Neural cell (in vitro differentiated cells): ENCODE data around the gene FUT1. TPM values are rescaled to one million over a fixed set of nuclear protein-coding genes. Genes with fewer than 3 reads are reported as not detected.

ENCODE experiments used
- H2AFZ ChIP-seq: fragments of 200-600, 300-800 bp; sonication (generic), shearing (Covaris generic); 2 replicates; pipeline ENCODE4 v1.6.0; 2014; ENCODE audit warnings: low read depth, mild to moderate bottlenecking, antibody characterized with exemption, low read length, moderate library complexity
- H3F3A ChIP-seq: fragments of 200-600 bp; shearing (Covaris generic); 2 replicates; pipeline ENCODE4 v1.6.1; 2016; ENCODE audit warnings: mild to moderate bottlenecking, moderate library complexity, mixed read lengths, antibody characterized with exemption, low read length; ENCODE audit not compliant: insufficient read depth, poor library complexity, severe bottlenecking
- H3K27ac ChIP-seq: fragments of 200-600, 300-800 bp; sonication (generic), shearing (Covaris generic); 2 replicates; pipeline ENCODE4 v1.5.1; 2014; ENCODE audit warnings: mild to moderate bottlenecking, low read length, moderate library complexity
- H3K27me3 ChIP-seq: fragments of 300-800, 200-600 bp; sonication (generic), shearing (Covaris generic); 2 replicates; pipeline ENCODE4 v1.6.0; 2014; ENCODE audit warnings: mild to moderate bottlenecking, low read depth, low read length, moderate library complexity; ENCODE audit not compliant: insufficient read depth
- H3K36me3 ChIP-seq: fragments of 300-800, 200-600 bp; sonication (generic), shearing (Covaris generic); 2 replicates; pipeline ENCODE4 v1.5.1; 2014; ENCODE audit warnings: mild to moderate bottlenecking, antibody characterized with exemption, low read length, moderate library complexity; ENCODE audit not compliant: insufficient read depth
- H3K4me2 ChIP-seq: fragments of 300-800, 200-600 bp; sonication (generic), shearing (Covaris generic); 2 replicates; pipeline ENCODE4 v1.6.0; 2014; ENCODE audit warnings: mild to moderate bottlenecking, low read length
- H3K4me3 ChIP-seq: fragments of 300-800, 200-600 bp; sonication (generic), shearing (Covaris generic); 2 replicates; pipeline ENCODE4 v1.5.1; 2014; ENCODE audit warnings: mild to moderate bottlenecking, low read length, moderate library complexity
- H3K79me2 ChIP-seq: fragments of 200-600 bp; shearing (Covaris generic); replicated peaks from 2 replicates; pipeline ENCODE4 v1.6.0; 2014; ENCODE audit warnings: mild to moderate bottlenecking, low read length, moderate library complexity; ENCODE audit not compliant: insufficient read depth
- H3K9ac ChIP-seq: fragments of 300-800, 200-600 bp; sonication (generic), shearing (Covaris generic); 2 replicates; pipeline ENCODE4 v1.6.1; 2016; ENCODE audit warnings: mild to moderate bottlenecking, low read length, mixed read lengths
- H3K9me2 ChIP-seq: fragments of 200-600 bp; shearing (Covaris generic); 2 replicates; pipeline ENCODE4 v1.6.1; 2016; ENCODE audit warnings: mild to moderate bottlenecking, low read length, mixed read lengths; ENCODE audit not compliant: insufficient read depth
- H3K9me3 ChIP-seq: fragments of 200-600, 300-800 bp; sonication (generic), shearing (Covaris generic); 2 replicates; pipeline ENCODE4 v1.6.1; 2016; ENCODE audit warnings: mild to moderate bottlenecking, mixed run types, low read length, moderate library complexity, mixed read lengths
- H4K20me1 ChIP-seq: fragments of 200-600 bp; shearing (Covaris generic); 2 replicates; pipeline ENCODE4 v1.6.1; 2016; ENCODE audit warnings: mild to moderate bottlenecking, mixed run types; ENCODE audit not compliant: insufficient read depth
- CTCF ChIP-seq: fragments of 450-650 bp; IDR thresholded peaks from 2 replicates; pipeline ENCODE4 v1.5.1; 2014; ENCODE audit warnings: antibody characterized with exemption, mild to moderate bottlenecking, moderate library complexity; ENCODE audit not compliant: poor library complexity, severe bottlenecking
- EP300 ChIP-seq: fragments of 450-650 bp; conservative IDR thresholded peaks from 2 replicates; pipeline ENCODE4 v1.6.1; 2014; ENCODE audit warnings: antibody characterized with exemption, mild to moderate bottlenecking, moderate library complexity; ENCODE audit not compliant: poor library complexity, severe bottlenecking
- EZH2 ChIP-seq: fragments of 200-600, 300-800 bp; shearing (Covaris generic), sonication (generic); IDR thresholded peaks from 2 replicates; pipeline ENCODE4 v1.6.1; 2014; ENCODE audit warnings: antibody characterized with exemption, low read length, borderline replicate concordance, mild to moderate bottlenecking; ENCODE audit not compliant: insufficient read depth, poor library complexity, severe bottlenecking
- MXI1 ChIP-seq: fragments of 450-650 bp; conservative IDR thresholded peaks from 2 replicates; pipeline ENCODE4 v1.6.1; 2014; ENCODE audit warnings: antibody characterized with exemption, mild to moderate bottlenecking; ENCODE audit not compliant: poor library complexity, severe bottlenecking
- POLR2AphosphoS5 ChIP-seq: IDR thresholded peaks from 2 replicates; pipeline ENCODE4 v1.6.1; 2012
- RAD21 ChIP-seq: fragments of 450-650 bp; conservative IDR thresholded peaks from 2 replicates; pipeline ENCODE4 v1.6.1; 2014; ENCODE audit warnings: antibody characterized with exemption, mild to moderate bottlenecking, moderate library complexity
- REST ChIP-seq: IDR thresholded peaks from 2 replicates; pipeline ENCODE4 v1.6.1; 2012; ENCODE audit warnings: borderline replicate concordance
- SMC3 ChIP-seq: fragments of 450-650 bp; conservative IDR thresholded peaks from 2 replicates; pipeline ENCODE4 v1.6.1; 2014; ENCODE audit warnings: antibody characterized with exemption, mild to moderate bottlenecking, moderate library complexity; ENCODE audit not compliant: poor library complexity
- TAF1 ChIP-seq: IDR thresholded peaks from 2 replicates; pipeline ENCODE4 v1.6.1; 2012; ENCODE audit warnings: low read depth
- polyA plus RNA-seq: library from polyadenylated mRNA; depleted of rRNA; stranded (reverse); fragments of >200 nt; gene quantifications from 2 replicates; pipeline ENCODE4 v1.2.3, GENCODE V29; 2014

The FUT1 gene
- polyA plus RNA-seq, 1 donor from 2014 or later = 0.15 TPM

GRCh38 chr19:48728911-48729664, 23.4 kb downstream of the FUT1 start:
- no peaks in the 10 kb centered on the region for H3K27me3 ChIP-seq
- H3K79me2 ChIP-seq = no peaks in the 10 kb centered on the region
- H3K4me3 ChIP-seq = no peak overlapping the region
- H3K9me2 ChIP-seq = no peaks in the 10 kb centered on the region
- no peak overlapping the region for H3K27ac ChIP-seq
- no peak overlapping the region for H2AFZ ChIP-seq
- H3K9ac ChIP-seq = no peak overlapping the region
- H3K9me3 ChIP-seq = no peaks in the 10 kb centered on the region
- H4K20me1 ChIP-seq = no peaks in the 10 kb centered on the region
- H3K4me2 ChIP-seq = no peak overlapping the region
- no peaks in the 10 kb centered on the region for H3K36me3 ChIP-seq
- TF ChIP-seq CTCF (no peak), TAF1 (no peak), MXI1 (no peak), SMC3 (no peak), POLR2AphosphoS5 (no peak), RAD21 (no peak), REST (no peak), EZH2 (no peak), EP300 (no peak)
- no peaks in the 10 kb centered on the region for H3F3A ChIP-seq

- no peak overlapping the region for H3K4me2 ChIP-seq
- H3K27ac ChIP-seq = no peak overlapping the region
- H3K79me2 ChIP-seq = no peaks in the 10 kb centered on the region
- TF ChIP-seq SMC3 (no peak), EP300 (no peak), TAF1 (no peak), CTCF (no peak), RAD21 (no peak), REST (no peak)
- no peaks in the 10 kb centered on the region for H3K27me3 ChIP-seq
- no peak overlapping the region for H3K4me3 ChIP-seq
- H3F3A ChIP-seq = no peaks in the 10 kb centered on the region
- no peak overlapping the region for H2AFZ ChIP-seq
- H3K9me3 ChIP-seq = no peaks in the 10 kb centered on the region
- H3K9ac ChIP-seq = no peak overlapping the region
- H3K36me3 ChIP-seq = no peaks in the 10 kb centered on the region
- H3K9me2 ChIP-seq = no peaks in the 10 kb centered on the region
- no peaks in the 10 kb centered on the region for H4K20me1 ChIP-seq
Observed at GRCh38 chr19:48726556-48726955, 25.9 kb downstream of the FUT1 start.
